Colonic mucosa (tissue), 4 donors: Measurements from ENCODE around the gene SAP130. TPM values are rescaled to one million over a fixed set of nuclear protein-coding genes. Genes with fewer than 3 reads are reported as not detected.

Experiments used
- DNase-seq: peaks from one replicate; pipeline ENCODE4 v3.0.0-alpha.2; 2020
- H3K27ac ChIP-seq: fragments of 200-600 bp; one replicate; pipeline ENCODE4 v1.8.0; 2021
- H3K27me3 ChIP-seq: fragments of 200-600 bp; one replicate; pipeline ENCODE4 v1.8.0; 2021
- H3K36me3 ChIP-seq: fragments of 200-600 bp; one replicate; pipeline ENCODE4 v1.8.0; 2021
- H3K4me1 ChIP-seq: fragments of 200-600 bp; one replicate; pipeline ENCODE4 v1.8.0; 2021; ENCODE audit warnings: mild to moderate bottlenecking
- H3K4me3 ChIP-seq: fragments of 200-600 bp; one replicate; pipeline ENCODE4 v1.8.0; 2021
- H3K9ac ChIP-seq, 2 donors: one replicate each; pipeline ENCODE4 v1.7.0; 2013; ENCODE audit warnings: control low read depth in 2 of 2, low read depth in 2 of 2, low read length in 2 of 2
- H3K9me3 ChIP-seq: fragments of 200-600 bp; one replicate; pipeline ENCODE4 v1.8.0; 2021
- CTCF ChIP-seq: fragments of 200-600 bp; IDR thresholded peaks from one replicate; pipeline ENCODE4 v1.8.0; 2022; ENCODE audit warnings: antibody characterized with exemption, mild to moderate bottlenecking
- intact Hi-C: fragments of 100-400 bp; cut with DNase I; formaldehyde crosslinking; loops from one replicate; pipeline ENCODE4 v1.14.1; 2022
- total RNA-seq, 2 donors: library from RNA; stranded (reverse); fragmentation: NEBNext Ultra II Directional in 1 of 2; extraction: Animal tissue kit (Norgen Biotek cat#: 25700) in 1 of 2; gene quantifications; one replicate each; pipeline ENCODE4 v1.2.1, GENCODE V29; 2021
- donor health status: healthy.
- donor health status: DM: no; HTN: no; CAD: no.
- donor health status: DM: no; HTN: no; CAD: no.

Gene SAP130
- total RNA-seq, 2 donors from 2014 or later = 24.7 to 30.6 TPM

DNA sequence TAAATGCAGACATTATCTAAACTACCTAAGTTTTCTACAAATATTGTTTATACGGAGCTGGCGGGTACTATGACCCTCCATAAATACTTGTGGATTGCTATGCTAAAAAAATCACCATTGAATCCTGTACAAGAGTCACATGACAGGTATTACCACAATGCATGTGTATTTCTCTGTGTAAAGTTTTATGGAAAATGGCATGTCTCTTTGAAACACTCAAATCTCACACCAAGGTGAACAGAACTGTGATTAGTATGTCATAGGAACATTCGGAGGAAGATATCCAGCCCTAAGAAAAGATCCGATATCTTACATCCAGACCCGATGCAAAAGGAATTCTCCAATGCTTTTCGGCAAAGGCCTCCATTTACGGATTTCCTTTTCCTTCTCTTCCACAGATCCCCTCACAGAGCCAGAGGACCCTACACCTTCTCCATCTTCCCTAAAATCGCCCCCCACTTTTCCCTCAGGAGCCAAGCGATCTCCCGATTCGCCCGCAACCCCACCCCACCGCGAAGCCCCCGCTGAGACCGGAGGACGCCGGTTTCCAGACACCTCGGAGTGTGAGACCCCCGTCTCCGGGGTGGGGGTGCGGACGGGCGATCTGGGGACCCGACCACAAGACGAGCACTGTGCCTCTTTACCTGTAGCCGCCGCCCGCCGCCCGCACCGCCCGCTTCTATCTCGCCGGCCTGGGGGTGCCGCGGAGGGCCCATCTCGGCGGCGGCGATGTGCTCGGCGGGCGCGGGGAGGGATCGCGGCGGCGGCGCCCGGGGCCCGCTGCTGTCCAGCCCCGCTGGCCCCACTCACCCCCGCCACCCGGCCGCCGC is 1.2 kb downstream of the SAP130 start:
- no peaks in the 10 kb centered on the region for H3K27me3 ChIP-seq
- no peak for DNase-seq
- H3K9me3 ChIP-seq = no peaks in the 10 kb centered on the region
- H3K4me1 ChIP-seq = no peaks in the 10 kb centered on the region
- H3K27ac ChIP-seq = no peak overlapping the region
- H3K36me3 ChIP-seq = no peaks in the 10 kb centered on the region
- peak overlapping the region; percentile 73 for H3K4me3 ChIP-seq
- intact Hi-C loops = no loop called here
- peak overlapping the region; percentile 78 to 86 for H3K9ac ChIP-seq
- TF ChIP-seq CTCF = no peak

DNA sequence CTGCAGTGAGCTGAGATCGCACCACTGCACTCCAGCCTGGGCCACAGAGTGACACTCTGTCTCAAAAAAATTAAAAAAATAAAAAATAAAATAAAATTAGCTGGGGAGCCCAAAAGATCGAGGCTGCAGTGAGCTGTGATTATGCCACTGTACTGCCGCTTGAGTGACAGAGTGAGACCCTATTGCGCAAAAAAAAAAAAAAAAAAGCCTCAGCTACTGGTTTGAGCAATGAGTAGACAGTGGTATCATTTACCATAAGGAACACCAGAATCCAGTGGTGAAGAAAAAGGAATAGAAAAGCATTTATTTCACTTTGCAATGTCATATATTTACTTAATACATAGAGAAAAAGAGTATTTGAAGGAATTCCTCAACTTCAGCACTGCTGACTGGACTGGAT is 3.0 kb downstream of the SAP130 start:
- no peak for DNase-seq
- intact Hi-C loops = no loop called here
- no peak overlapping the region for H3K9ac ChIP-seq

GRCh38 chr2:128017561-128017960 is 10.3 kb downstream of the SAP130 start:
- no peak for TF ChIP-seq CTCF
- peaks cover 21% of the 10 kb centered on the region for H3K36me3 ChIP-seq
- no peak for DNase-seq
- no peaks in the 10 kb centered on the region for H3K27me3 ChIP-seq
- H3K4me1 ChIP-seq = no peaks in the 10 kb centered on the region
- no peak overlapping the region for H3K27ac ChIP-seq
- H3K4me3 ChIP-seq = no peak overlapping the region
- H3K9me3 ChIP-seq = no peaks in the 10 kb centered on the region
- no peak overlapping the region for H3K9ac ChIP-seq
- intact Hi-C loops = no loop called here

More for the DNA sequence above, 3.0 kb downstream of the SAP130 start:
- Histone ChIP-seq H3K4me1 (no peaks in the 10 kb centered on the region), H3K27ac (no peak overlapping the region), H3K27me3 (no peaks in the 10 kb centered on the region), H3K4me3 (no peak overlapping the region), H3K9me3 (no peaks in the 10 kb centered on the region), H3K36me3 (no peaks in the 10 kb centered on the region)
- no peak for TF ChIP-seq CTCF

GRCh38 chr2:128016620-128017019 is 11.2 kb downstream of the SAP130 start:
- no peak for TF ChIP-seq CTCF
- Histone ChIP-seq H3K4me3 (no peak overlapping the region), H3K36me3 (peaks cover 30% of the 10 kb centered on the region), H3K9ac (no peak overlapping the region), H3K9me3 (no peaks in the 10 kb centered on the region), H3K27ac (no peak overlapping the region), H3K27me3 (no peaks in the 10 kb centered on the region), H3K4me1 (no peaks in the 10 kb centered on the region)
- DNase-seq = no peak
- intact Hi-C loops = no loop called here

DNA sequence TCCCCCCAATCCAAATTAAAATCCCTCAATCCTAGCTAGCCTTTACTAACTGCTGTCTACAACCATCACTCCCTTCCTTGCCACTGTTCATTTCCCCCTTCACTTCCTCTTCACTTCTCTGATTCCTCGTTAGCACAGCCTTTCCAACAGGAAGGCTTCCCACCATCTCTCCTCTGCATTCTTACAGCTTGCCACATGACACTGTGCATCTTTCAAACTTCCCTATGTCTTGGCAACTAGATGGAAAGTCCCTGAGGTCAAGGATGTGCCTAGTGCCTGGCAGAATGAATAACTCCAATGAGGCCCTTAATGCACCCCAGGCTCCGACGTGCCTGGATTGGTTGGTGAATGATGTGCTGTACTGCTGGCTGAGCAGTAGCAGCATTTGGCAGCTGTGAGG is 15.2 kb downstream of the SAP130 start:
- intact Hi-C loops = no loop called here
- TF ChIP-seq CTCF = no peak
- Histone ChIP-seq H3K4me3 (no peak overlapping the region), H3K4me1 (no peaks in the 10 kb centered on the region), H3K36me3 (peaks cover 36% of the 10 kb centered on the region), H3K27me3 (no peaks in the 10 kb centered on the region), H3K9ac (no peak overlapping the region), H3K27ac (no peak overlapping the region), H3K9me3 (no peaks in the 10 kb centered on the region)
- no peak for DNase-seq
